ENCODE measurements around the gene CADPS.

CADPS gene

GRCh38 chr3:62570888-62571287 lies 304.3 kb downstream of the CADPS start:
- Histone ChIP-seq H3K9me3 (ENCODE audit: severe bottlenecking) (no peaks in the 10 kb centered on the region), H3K4me3 (ENCODE audit: low read depth, low read length) (no peak overlapping the region), H3K27ac (no peak overlapping the region), H3K27me3 (ENCODE audit: insufficient read depth, low read depth, severe bottlenecking) (no peaks in the 10 kb centered on the region), H3K36me3 (peaks cover 35% of the 10 kb centered on the region)
- TF ChIP-seq, protein P1, sequence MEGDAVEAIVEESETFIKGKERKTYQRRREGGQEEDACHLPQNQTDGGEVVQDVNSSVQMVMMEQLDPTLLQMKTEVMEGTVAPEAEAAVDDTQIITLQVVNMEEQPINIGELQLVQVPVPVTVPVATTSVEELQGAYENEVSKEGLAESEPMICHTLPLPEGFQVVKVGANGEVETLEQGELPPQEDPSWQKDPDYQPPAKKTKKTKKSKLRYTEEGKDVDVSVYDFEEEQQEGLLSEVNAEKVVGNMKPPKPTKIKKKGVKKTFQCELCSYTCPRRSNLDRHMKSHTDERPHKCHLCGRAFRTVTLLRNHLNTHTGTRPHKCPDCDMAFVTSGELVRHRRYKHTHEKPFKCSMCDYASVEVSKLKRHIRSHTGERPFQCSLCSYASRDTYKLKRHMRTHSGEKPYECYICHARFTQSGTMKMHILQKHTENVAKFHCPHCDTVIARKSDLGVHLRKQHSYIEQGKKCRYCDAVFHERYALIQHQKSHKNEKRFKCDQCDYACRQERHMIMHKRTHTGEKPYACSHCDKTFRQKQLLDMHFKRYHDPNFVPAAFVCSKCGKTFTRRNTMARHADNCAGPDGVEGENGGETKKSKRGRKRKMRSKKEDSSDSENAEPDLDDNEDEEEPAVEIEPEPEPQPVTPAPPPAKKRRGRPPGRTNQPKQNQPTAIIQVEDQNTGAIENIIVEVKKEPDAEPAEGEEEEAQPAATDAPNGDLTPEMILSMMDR (IDR thresholded peaks at IDR 0.05; ENCODE audit: low read depth, low read length), result no peak
- DNase-seq, result no peak

GRCh38 chr3:62569609-62570008 lies 305.6 kb downstream of the CADPS start:
- Histone ChIP-seq H3K4me3 (ENCODE audit: low read depth, low read length) (no peak overlapping the region), H3K36me3 (peaks cover 36% of the 10 kb centered on the region), H3K27me3 (ENCODE audit: insufficient read depth, low read depth, severe bottlenecking) (no peaks in the 10 kb centered on the region), H3K9me3 (ENCODE audit: severe bottlenecking) (no peaks in the 10 kb centered on the region), H3K27ac (no peak overlapping the region)
- DNase-seq, result no peak
- TF ChIP-seq, protein P1 (IDR thresholded peaks at IDR 0.05; ENCODE audit: low read depth, low read length), result no peak

DNA sequence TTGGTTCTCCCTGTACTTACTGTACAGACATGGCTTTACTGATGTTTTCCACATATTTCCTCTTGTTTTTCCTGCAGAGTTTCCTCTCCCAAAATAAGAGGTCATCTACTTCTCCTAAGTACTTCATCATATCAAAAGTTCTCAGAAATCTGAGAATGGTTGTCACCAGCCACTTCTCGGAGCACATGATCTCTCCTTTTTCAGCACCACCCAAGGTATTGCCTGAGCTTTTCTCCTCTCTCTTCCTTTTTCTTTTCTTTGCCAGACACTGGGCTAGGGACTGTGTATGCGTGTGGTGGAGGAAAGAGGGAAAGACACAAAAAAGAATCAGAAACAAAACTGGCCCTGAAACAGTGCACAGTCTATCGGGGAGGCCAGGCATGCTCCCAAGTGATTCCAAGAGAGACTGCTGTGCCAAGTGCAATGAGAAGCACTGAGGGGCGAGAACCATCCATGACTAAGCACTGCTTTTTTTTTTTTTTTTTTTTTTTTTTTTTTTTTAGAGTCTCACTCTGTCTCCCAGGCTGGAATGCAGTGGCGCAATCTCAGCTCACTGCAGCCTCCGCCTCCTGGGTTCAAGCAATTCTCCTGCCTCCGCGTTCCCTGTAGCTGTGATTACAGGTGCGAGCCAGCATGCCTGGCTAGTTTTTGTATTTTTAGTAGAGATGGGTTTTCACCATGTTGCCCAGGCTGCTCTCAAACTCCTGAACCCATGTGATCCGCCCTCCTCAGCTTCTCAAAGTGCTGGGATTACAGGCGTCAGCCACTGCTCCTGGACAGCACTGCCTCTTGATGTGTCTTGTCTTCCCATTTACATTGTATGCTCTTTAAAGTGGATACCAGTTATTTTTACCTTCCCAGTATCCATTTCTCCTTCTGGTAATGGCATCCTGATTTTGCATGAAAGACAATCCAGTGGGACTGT lies 307.9 kb downstream of the CADPS start:
- no peak overlapping the region for H3K27ac ChIP-seq
- H3K36me3 ChIP-seq, result peaks cover 32% of the 10 kb centered on the region
- H3K27me3 ChIP-seq (ENCODE audit: insufficient read depth, low read depth, severe bottlenecking), result no peaks in the 10 kb centered on the region
- H3K4me3 ChIP-seq (ENCODE audit: low read depth, low read length), result no peak overlapping the region
- TF ChIP-seq, protein P1 (IDR thresholded peaks at IDR 0.05; ENCODE audit: low read depth, low read length), result no peak
- H3K9me3 ChIP-seq (ENCODE audit: severe bottlenecking), result no peaks in the 10 kb centered on the region
- DNase-seq, result no peak

DNA sequence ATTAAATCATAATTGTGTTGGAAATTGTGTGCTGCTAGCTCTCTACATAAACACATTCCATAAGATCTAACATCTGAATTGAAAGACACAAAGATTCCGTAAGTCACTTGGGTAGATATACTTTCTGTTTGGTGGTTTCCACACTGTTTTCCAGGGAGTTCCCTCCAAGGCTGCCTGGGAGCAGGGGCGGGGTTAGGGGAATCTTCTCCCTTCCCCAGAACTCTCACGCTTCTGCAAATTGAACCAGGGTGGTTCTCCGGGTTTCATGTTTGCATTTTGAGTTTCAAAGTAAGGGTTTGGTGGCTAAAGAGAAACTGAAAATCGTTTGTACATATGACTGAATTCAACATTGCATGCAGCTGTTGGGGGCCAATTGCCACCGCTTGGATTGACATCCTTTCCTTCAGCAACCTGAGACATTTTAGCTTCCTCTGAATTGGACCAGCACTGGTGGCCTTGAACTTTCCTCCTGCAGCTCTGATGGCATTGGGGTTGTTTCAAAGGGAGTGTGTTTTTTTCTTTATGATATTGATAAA lies 309.1 kb downstream of the CADPS start:
- no peak for DNase-seq
- H3K9me3 ChIP-seq (ENCODE audit: severe bottlenecking), result no peaks in the 10 kb centered on the region
- H3K27me3 ChIP-seq (ENCODE audit: insufficient read depth, low read depth, severe bottlenecking), result no peaks in the 10 kb centered on the region
- H3K4me3 ChIP-seq (ENCODE audit: low read depth, low read length), result no peak overlapping the region
- TF ChIP-seq, protein P1 (IDR thresholded peaks at IDR 0.05; ENCODE audit: low read depth, low read length), result no peak
- no peak overlapping the region for H3K27ac ChIP-seq
- H3K36me3 ChIP-seq, result peaks cover 30% of the 10 kb centered on the region

- Histone ChIP-seq H3K4me3 (ENCODE audit: low read depth, low read length) (no peak overlapping the region), H3K9me3 (ENCODE audit: severe bottlenecking) (no peaks in the 10 kb centered on the region), H3K27me3 (ENCODE audit: insufficient read depth, low read depth, severe bottlenecking) (no peaks in the 10 kb centered on the region), H3K27ac (no peak overlapping the region), H3K36me3 (peaks cover 13% of the 10 kb centered on the region)
- no peak for DNase-seq
- TF ChIP-seq, protein P1 (IDR thresholded peaks at IDR 0.05; ENCODE audit: low read depth, low read length), result no peak
Measured at GRCh38 chr3:62562596-62562995, 312.6 kb downstream of the CADPS start.

Measured in WERI-Rb-1 (cell line).